ENCODE results near the gene OR2T3. TPM values are rescaled to one million over a fixed set of nuclear protein-coding genes. Genes with fewer than 3 reads are reported as not detected.

The OR2T3 gene
- total RNA-seq, result not detected in 2 replicates

GRCh38 chr1:248473051-248473450 lies at the start of gene OR2T3:
Gene OR2T3 (plus strand): TSS chr1:248473351. CDS start chr1:248473351, 0 bp downstream.

GRCh38 chr1:248445399-248445798 lies 27.8 kb upstream of the OR2T3 start, which contains the start of gene OR2T2:
Gene OR2T2 (plus strand): TSS chr1:248445637. CDS start chr1:248452798, 7,161 bp downstream.

GRCh38 chr1:248488289-248488688 lies 15.1 kb downstream of the OR2T3 start, which contains the start of gene OR2T5:
Gene OR2T5 (plus strand): TSS chr1:248488589. CDS start chr1:248488589, 0 bp downstream.

GRCh38 chr1:248507773-248508172 lies 34.6 kb downstream of the OR2T3 start, which contains the start of gene OR2G6:
Gene OR2G6 (plus strand): TSS chr1:248508073. CDS start chr1:248521647, 13,574 bp downstream.

Other genes with a start within 250 kb of the OR2T3 start
- not detected in 2 replicates for gene OR2M4, start 241.9 kb upstream of the OR2T3 start, total RNA-seq
- not detected in 2 replicates for gene OR2T33, start 195.4 kb upstream of the OR2T3 start, total RNA-seq
- not detected in 2 replicates for gene OR2T12, start 169.9 kb upstream of the OR2T3 start, total RNA-seq
- gene OR2M7, start 148.8 kb upstream of the OR2T3 start, total RNA-seq, result not detected in 2 replicates
- gene OR14C36, start 124.6 kb upstream of the OR2T3 start, total RNA-seq, result not detected in 2 replicates
- gene OR2T4, start 111.7 kb upstream of the OR2T3 start, total RNA-seq, result not detected in 2 replicates
- gene OR2T6, start 97.6 kb upstream of the OR2T3 start, total RNA-seq, result not detected in 2 replicates
- not detected in 2 replicates for gene OR2T1, start 70.3 kb upstream of the OR2T3 start, total RNA-seq
- not detected in 2 replicates for gene OR2T2, start 27.7 kb upstream of the OR2T3 start, total RNA-seq
- not detected in 2 replicates for gene OR2T5, start 15.2 kb downstream of the OR2T3 start, total RNA-seq
- not detected in 2 replicates for gene OR2G6, start 34.7 kb downstream of the OR2T3 start, total RNA-seq
- not detected in 2 replicates for gene OR2T29, start 89.4 kb downstream of the OR2T3 start, total RNA-seq
- not detected in 2 replicates for gene OR2T34, start 101.4 kb downstream of the OR2T3 start, total RNA-seq
- not detected in 2 replicates for gene OR2T10, start 124.3 kb downstream of the OR2T3 start, total RNA-seq
- not detected in 2 replicates for gene OR2T11, start 161.7 kb downstream of the OR2T3 start, total RNA-seq
- not detected in 2 replicates for gene OR2T35, start 171.9 kb downstream of the OR2T3 start, total RNA-seq
- not detected in 2 replicates for gene OR2T27, start 182.2 kb downstream of the OR2T3 start, total RNA-seq
- not detected in 2 replicates for gene OR14I1, start 229.4 kb downstream of the OR2T3 start, total RNA-seq